GM12864 (cell line): Measurements from ENCODE around the gene DTNB.

Experiments used
- DNase-seq: peaks from one replicate; pipeline ENCODE4 v3.0.0-alpha.2; 2011; ENCODE audit warnings: low read depth
- H3K4me3 ChIP-seq: 2 replicates; pipeline ENCODE4 v1.5.1; 2011; ENCODE audit warnings: mild to moderate bottlenecking, low read depth, low read length, control low read depth
- TF ChIP-seq, protein P1 (sequence below): IDR thresholded peaks from 2 replicates; pipeline ENCODE4 v1.5.1; 2011; ENCODE audit warnings: low read depth, mild to moderate bottlenecking, moderate library complexity, low read length, control low read depth, inconsistent platforms; ENCODE audit errors: missing control alignments

The DTNB gene

DNA sequence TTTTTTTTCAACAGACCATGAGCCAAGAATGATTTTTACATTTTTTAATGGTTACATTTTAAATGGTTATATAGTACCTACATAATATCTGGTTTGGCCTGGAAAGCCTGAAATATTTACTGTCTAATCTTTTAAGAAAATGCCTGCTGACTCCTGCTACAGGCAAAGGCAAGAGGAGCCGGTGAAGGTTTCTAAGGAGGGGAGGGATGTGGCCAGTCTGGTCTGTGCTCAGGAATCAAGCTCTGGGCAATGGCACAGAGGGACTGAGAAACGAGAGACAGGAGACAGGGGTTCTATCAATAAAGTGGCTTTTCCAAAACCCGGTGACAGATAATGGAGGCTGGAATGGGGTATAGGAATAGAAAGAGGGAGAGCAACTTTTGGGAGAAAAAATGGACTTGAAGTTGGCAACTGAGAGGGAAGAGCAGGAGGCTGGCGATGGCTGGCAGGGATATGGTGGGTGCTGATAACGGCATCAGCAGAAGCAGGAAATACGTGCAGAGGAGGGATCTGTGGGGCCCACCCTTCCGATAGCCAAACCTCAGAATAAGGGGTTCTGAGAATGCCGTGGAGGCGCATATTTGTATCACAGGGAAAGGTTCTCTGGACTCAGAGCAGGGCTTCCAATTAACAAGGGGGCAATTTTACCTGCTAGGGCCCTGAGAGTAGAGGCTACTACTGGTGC, 267.6 kb downstream of the DTNB start:
- TF ChIP-seq, protein P1, sequence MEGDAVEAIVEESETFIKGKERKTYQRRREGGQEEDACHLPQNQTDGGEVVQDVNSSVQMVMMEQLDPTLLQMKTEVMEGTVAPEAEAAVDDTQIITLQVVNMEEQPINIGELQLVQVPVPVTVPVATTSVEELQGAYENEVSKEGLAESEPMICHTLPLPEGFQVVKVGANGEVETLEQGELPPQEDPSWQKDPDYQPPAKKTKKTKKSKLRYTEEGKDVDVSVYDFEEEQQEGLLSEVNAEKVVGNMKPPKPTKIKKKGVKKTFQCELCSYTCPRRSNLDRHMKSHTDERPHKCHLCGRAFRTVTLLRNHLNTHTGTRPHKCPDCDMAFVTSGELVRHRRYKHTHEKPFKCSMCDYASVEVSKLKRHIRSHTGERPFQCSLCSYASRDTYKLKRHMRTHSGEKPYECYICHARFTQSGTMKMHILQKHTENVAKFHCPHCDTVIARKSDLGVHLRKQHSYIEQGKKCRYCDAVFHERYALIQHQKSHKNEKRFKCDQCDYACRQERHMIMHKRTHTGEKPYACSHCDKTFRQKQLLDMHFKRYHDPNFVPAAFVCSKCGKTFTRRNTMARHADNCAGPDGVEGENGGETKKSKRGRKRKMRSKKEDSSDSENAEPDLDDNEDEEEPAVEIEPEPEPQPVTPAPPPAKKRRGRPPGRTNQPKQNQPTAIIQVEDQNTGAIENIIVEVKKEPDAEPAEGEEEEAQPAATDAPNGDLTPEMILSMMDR: no peak

DNA sequence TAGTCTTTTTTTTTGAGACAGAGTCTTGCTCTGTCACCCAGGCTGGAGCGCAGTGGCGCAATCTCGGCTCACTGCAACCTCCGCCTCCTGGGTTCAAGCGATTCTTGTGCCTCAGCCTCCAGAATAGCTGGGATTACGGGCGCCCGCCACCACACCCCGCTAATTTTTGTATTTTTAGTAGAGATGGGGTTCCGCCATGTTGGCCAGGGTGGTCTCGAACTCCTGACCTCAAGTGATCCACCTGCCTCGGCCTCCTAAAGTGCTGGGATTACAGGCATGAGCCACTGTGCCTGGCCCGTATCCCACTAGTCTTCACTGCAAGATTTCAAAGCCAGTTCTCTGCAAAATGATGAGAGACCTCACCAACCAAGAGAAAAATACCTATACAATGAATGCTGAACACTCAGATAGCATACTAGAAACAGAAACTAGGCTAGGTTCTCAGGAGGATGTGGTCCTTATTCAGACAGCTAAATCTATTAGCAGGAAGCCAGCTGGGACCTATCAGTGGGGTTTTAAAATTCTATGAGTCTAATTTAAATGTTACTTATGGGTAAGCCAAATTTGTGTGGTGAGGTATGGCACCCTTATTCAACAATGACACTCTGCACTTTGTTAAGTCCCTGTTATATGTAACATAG, 270.1 kb downstream of the DTNB start:
- peak overlapping the region; percentile 13 for H3K4me3 ChIP-seq
- DNase-seq: peak; percentile 89

More for the DNA sequence above, 267.6 kb downstream of the DTNB start:
- DNase-seq: no peak
- H3K4me3 ChIP-seq: no peak overlapping the region

GRCh38 chr2:25402477-25402876, 270.9 kb downstream of the DTNB start:
- DNase-seq: peak; percentile 86
- H3K4me3 ChIP-seq: no peak overlapping the region; the same call in 1 of the 2 replicates
- TF ChIP-seq, protein P1: no peak

DNA sequence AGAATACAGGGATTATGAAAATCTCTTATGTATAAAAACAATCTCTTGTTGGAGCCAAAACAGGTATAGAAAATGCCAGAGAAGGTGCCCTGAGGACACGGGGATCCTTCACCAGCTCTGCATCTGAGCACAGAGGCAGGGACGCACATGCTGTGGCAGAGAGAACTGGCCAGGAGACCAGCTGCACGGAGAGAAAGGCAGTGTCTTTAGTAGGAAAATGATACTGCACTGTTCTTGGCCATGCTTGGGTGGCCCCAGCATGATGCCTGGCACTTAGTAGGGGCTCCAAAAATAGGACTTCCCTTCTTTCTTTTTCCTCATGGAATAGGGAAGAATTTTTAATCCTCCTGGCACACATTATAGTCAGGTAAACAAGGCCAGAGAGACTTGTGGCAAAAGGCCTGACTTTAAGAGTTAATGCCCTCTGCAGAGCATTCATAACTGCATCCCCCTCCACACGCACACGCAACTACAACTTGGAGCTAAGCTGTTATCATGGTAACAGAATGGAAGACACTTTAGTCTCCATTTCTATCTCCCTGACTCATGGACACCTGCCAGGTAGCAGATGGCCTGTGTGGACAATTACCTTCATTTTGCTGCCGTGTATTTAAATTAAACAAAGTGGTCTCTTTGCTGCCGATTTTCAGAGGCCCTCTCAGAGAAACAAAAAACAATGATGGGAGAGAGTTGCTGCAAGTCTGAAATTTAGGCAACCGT, 271.9 kb downstream of the DTNB start:
- peak overlapping the region; percentile 2; the same call in 1 of the 2 replicates for H3K4me3 ChIP-seq
- DNase-seq: no peak
- TF ChIP-seq, protein P1: no peak

GRCh38 chr2:25400576-25401216, 272.7 kb downstream of the DTNB start:
- TF ChIP-seq, protein P1: no peak
- H3K4me3 ChIP-seq: no peak overlapping the region
- no peak for DNase-seq

DNA sequence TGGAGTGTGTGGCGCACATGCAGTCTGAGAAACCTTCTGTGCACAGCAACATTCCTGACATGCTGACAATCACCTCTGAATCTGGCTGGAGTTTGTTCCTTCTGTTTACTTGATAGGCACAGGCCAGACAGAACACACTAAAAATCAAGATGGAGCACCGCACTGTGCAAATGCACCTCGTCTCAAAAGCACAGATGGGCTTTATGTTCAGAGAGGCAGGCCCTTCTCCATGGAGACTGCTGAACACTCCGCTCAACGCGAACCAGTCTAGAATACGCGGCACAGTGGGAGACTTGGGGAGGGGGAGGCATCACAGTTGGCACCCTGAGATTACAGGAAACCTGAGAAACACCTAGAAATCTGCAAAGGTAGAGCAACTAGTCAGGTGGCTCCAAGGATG, 273.2 kb downstream of the DTNB start:
- TF ChIP-seq, protein P1: no peak
- no peak overlapping the region; the same call in 1 of the 2 replicates for H3K4me3 ChIP-seq
- no peak for DNase-seq

- no peak overlapping the region for H3K4me3 ChIP-seq
- no peak for DNase-seq
- TF ChIP-seq, protein P1: no peak
Measured at GRCh38 chr2:25398534-25398933, 274.8 kb downstream of the DTNB start.
